GM19023 (cell line): Measurements from ENCODE around the gene RALBP1.

Experiments
- ATAC-seq: cut with Tn5 transposase; IDR thresholded peaks from one replicate; pipeline ENCODE4 v1.9.1; 2021; ENCODE audit warnings: mild to moderate bottlenecking, moderate library complexity; ENCODE audit not compliant: unreplicated experiment

Gene RALBP1

DNA sequence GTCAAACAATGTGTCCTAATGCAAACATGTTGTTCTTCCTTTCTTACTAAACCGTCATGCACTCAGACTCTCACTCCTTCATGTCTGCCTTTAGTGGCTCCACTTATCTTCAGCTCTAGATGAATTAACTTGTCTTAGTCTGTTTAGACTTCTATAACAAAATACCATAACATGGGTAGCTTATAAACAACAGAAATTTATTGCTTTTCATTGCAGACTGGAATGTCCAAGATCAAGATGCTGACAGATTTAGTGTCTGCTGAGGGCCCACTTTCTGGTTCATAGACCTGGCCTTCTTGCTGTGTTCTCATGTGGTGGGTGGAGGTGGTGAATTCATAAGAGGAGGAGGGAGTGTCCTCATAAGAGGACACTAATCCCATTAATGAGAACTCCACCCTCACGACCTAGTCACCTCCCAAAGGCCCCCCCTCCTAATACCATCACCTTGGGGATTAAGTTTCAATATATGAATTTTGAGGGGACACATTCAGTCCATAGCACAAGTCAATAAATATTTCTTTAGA is 32.3 kb downstream of the RALBP1 start:
- ATAC-seq, result no peak

DNA sequence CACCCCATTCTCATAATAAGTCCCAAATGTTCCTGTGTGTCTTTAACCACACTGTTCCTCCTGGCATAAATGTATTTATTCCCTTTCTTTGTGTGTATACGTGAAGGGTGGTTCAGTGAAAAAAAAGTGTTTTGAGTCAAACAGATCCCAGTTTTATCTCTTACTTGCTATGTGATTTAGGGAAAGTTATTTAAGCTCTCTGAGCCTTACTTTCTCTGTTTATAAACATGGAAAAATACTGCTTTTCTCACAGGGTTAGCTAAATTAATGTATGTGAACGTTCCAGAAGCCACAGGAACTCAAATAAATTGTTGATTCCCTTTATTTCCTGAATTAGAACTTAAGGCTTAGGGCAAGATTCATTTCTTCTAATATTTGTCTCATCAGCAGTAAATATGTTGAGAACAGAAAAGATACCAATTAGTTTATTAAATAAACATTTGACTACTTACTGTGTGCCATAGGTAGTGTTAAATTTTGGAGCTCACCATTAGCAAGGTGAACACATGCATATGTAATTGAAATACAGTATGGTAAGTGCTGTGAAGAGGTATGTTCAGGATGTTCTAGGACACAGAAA is 33.2 kb downstream of the RALBP1 start:
- no peak for ATAC-seq

DNA sequence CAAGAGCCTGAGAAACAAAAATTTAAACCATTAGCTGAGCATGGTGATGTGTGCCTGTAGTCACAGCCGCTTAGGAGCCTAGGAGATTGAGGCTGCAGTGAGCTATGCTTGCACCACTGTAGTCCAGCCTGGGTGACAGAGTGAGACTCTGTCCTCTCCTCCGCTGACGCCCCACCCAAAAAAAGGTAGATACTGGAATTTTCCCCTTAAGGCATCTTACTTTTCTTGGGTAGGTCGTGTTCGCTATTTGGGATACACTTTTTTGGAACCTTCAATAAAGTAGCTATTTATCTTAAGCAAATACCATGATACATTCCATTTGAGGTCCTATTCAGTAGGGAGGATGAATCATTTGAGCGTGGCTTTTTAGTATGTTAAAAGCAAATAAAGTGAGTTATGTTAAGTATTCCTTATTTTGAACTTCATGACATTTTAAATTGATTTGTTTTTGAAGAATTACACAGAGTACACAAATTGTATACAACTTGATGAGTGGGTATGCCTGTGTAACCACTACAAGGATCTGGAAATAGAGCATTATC is 38.7 kb downstream of the RALBP1 start:
- no peak for ATAC-seq

GRCh38 chr18:9516437-9517064 is 41.2 kb downstream of the RALBP1 start:
- no peak for ATAC-seq

DNA sequence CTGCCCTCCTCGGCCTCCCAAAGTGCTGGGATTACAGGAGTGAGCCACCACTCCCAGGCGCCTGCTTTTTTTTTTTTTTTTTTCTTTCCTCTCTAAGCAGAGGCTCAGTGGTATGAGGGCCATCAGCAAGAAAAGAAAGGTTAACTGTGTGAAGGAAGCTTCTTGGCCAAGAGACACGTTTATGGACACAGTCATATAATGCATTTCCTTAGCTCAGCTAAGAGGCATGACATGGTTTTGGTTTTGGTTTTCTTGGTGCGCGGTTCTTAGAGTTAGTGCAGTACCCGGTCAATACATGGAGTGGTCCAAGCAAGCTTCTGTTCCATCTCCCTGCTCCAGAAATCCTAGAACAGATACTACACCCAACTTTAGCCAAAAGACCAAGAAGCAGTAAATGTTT is 42.6 kb downstream of the RALBP1 start:
- no peak for ATAC-seq

- ATAC-seq, result no peak
Observed at GRCh38 chr18:9519399-9519798, 44.1 kb downstream of the RALBP1 start.

DNA sequence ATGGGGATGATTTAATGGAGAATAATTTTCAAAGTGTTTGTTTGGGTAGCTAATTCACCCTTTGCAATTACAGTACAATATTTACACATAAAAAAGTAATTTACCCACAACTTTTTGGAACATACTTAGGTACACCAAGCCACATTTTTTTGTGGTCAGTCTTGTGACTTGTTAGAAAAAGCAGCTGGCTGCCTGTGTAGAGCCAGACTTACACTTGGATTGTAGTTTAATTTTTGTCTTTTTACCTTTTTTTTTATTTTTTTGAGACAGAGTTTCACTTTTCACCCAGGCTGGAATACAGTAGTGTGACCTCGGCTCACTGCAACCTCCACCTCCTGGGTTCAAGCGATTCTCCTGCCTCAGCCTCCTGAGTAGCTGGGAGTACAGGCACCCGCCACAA is 45.4 kb downstream of the RALBP1 start:
- ATAC-seq, result no peak

DNA sequence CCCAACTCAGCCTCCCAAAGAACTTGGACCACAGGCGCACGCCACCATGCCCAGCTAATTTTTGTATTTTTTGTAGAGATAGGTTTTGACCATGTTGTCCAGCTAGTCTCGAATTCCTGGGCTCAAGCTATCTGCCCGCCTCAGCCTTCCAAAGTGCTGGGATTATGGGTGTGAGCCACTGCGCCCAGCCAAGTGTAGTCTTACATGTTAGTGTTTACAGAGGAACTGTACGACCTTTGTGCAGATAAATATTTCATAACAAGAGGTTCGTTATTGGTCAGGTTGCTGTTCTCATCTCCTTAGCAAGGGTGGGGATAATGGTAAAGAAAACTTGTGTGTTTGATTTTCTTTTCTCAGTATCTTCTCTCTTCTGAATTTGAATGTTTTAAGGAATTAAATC is 46.5 kb downstream of the RALBP1 start:
- ATAC-seq, result no peak

- ATAC-seq, result no peak
Observed at GRCh38 chr18:9522952-9523351, 47.6 kb downstream of the RALBP1 start.

DNA sequence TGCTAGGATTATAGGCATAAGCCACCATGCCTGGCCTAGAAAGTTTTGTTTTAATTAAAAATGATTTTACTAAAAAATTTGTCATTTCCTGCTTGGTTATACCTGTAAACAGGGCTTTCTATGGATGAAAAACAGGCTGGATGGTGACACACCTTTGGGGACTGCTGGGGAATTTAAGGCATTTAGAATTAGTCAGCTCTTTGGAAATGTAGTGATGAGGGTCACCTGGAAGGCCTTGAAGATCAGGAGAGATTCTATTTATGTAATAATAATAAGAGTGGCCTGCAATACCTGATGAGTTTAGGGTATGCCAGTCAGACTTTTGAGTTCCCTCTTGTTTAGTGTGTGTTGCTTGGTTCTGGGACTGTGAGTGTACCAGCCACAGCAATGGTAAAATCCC is 51.1 kb downstream of the RALBP1 start:
- ATAC-seq, result no peak

GRCh38 chr18:9530226-9531009 is 55.1 kb downstream of the RALBP1 start:
- no peak for ATAC-seq

DNA sequence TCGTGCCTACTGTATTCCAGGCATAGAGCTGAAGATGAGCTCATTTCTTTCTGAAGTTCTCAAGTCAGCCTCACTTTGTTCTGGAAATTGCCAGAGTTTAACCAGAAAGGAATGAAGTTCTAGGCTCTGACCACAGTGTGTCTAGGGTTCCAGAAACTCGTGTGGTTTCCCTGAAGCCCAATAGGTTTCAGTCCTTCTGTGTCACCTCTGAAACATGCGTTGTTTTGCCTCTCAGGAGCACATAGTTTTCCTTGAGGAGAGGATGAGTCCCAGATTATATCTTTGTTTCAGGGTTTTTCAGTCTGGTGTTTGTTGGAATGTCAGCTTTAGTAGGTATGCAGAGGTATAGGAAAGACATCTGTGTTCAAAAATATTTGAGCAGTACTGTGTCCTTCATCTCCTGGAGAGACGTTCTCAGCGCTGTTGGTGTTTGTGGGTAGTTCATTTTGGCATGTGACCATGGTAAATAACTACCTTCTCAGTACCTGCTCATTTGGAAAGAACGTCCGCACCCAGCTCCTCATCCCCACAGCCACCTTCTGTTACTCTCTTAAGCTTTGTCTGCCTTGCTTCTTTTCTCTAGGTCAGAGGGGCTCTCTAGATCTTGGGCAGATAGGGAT is 56.6 kb downstream of the RALBP1 start:
- no peak for ATAC-seq

DNA sequence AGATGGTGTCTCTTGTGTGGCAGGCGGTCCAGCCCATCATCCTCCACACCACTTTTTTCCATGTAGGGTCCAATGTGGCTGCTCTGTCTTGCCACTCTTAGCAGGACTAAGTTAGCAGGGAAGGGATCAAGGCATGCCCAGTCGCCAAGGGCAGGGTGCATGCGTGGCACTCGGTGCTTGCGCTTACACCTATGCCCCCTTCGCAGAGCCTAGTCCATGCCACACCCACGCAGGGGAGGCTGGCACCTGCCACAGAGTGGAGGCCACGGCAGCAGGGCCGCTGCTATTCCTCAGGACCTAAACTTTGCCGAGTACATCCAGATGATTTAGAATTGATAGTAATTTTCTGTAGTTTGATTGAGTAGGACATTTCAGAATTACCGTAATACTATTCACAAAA is 59.5 kb downstream of the RALBP1 start:
- ATAC-seq, result no peak

GRCh38 chr18:9535430-9535991 is 60.2 kb downstream of the RALBP1 start:
- ATAC-seq, result no peak

- ATAC-seq, result no peak
Observed at GRCh38 chr18:9536354-9537152, 61.2 kb downstream of the RALBP1 start.

DNA sequence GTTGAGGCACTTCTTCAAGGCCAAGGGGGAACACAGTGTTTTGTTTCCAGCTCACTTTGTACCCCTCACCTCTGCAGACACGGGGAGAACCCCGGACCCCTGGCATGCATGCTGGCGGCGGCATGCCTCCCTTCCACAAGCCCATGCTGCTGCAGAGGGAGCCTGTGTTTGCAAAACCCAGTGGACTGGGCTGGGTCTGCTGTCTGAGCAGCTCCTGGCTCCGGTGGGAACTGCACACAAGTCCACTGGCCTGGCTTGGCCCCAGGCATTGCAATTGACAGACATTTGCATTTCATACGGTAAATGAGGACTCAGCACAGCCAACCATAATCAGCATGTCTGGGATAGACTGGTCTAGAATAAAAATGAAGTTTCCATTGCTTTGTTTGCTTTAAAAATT is 62.4 kb downstream of the RALBP1 start:
- no peak for ATAC-seq

- ATAC-seq, result no peak
Observed at GRCh38 chr18:9539283-9539682, 64.0 kb downstream of the RALBP1 start.

DNA sequence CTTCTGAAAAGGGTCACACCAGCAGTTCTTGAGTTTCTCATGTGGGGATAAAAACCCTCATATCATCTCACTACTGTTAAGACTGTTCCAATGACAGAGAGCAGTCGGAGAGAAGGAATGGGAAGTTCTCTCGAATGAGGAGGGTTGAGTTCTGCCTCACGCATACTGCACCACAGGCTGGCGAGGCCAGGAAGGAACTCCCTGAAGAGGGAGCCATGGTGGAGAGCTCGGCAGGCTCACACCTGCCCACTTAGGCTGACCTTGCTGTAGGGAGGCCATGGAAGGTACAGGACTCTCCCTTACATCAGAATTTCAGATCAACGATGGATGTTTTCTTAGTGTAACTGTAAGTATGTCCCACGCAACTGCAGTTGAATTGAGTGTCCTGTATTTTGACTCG is 64.6 kb downstream of the RALBP1 start:
- ATAC-seq, result no peak

DNA sequence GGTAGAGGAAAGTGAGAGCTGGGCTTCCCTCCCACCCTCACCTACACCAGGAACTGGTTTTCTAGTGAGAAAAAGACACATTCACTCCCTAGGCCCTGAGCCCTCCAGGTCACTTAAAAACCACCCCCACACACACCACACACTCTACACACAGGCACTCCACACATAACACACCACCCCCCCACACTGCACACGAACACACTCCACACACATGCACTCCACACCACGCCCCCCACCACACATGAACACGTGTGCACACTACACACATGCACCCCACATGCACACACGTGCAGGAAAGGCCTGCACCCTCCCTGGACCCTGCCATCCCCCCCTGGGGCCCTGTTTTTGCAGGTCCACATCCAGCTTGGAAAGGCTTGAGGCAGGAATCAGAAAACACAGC is 67.6 kb downstream of the RALBP1 start:
- ATAC-seq, result no peak

GRCh38 chr18:9545029-9545428 is 69.7 kb downstream of the RALBP1 start:
- no peak for ATAC-seq
